ENCODE data around the gene EGF. TPM values are rescaled to one million over a fixed set of nuclear protein-coding genes. Genes with fewer than 3 reads are reported as not detected.

Gene EGF
- total RNA-seq, 1 experiment from 2014 or later = 1.5 TPM

DNA sequence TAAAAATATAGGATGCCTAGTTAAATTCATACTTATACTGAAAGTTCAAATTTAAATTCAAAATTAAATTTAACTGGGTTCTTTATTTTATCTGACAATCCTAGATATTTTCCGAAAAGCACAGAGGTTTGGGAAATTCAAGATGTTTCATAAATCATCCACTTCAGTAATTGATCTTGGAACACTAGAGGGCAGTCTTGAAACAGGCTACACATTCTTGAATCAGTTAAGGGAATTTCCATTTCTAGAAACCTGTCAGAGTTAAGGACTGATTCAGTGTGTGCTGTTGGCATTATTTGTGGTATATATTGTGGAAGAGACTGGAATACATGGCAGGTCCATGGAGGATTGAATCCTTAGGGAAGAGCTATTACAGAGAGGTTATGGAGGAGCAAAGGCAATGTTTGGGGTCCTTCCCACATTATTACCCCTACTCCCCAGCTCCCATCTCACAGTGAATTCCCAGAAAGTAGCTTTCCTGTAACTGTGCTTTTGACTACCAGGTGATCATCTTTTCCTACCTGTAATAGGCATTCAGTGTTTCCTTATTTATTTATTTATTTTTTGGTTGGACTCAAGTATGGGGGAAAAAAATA, 92.9 kb downstream of the EGF start:
- no peak overlapping the region for H2BK120ac ChIP-seq (ENCODE audit: low read depth, low read length, poor library complexity, severe bottlenecking)
- no peak overlapping the region for H2AFZ ChIP-seq (ENCODE audit: low read length)
- no peaks in the 10 kb centered on the region; the same call in 1 of the 2 replicates for H3K4me1 ChIP-seq (ENCODE audit: insufficient read depth, low read length)
- H3K23me2 ChIP-seq (ENCODE audit: insufficient read length, low read depth, low read length, poor library complexity, severe bottlenecking) = no peaks in the 10 kb centered on the region
- no peaks in the 10 kb centered on the region for H3K79me2 ChIP-seq (ENCODE audit: insufficient read depth, low read length)
- no peak overlapping the region for H3K9ac ChIP-seq (ENCODE audit: extremely low read depth, insufficient read length, low read length)
- no peaks in the 10 kb centered on the region for H3K9me3 ChIP-seq (ENCODE audit: control insufficient read depth, low read depth, low read length)
- H3K14ac ChIP-seq (ENCODE audit: insufficient read depth, low read length) = no peak overlapping the region
- no peak overlapping the region for H4K91ac ChIP-seq (ENCODE audit: insufficient read length, low read depth, low read length)
- H3K27ac Mint-ChIP-seq = no peak overlapping the region
- H3T11ph ChIP-seq (ENCODE audit: low read length) = no peak overlapping the region
- no peak for DNase-seq
- H3K23ac ChIP-seq (ENCODE audit: insufficient read length, low read depth, low read length) = no peak overlapping the region
- H3K9me3 Mint-ChIP-seq = no peaks in the 10 kb centered on the region
- H3K56ac ChIP-seq (ENCODE audit: insufficient read length, low read depth, low read length) = no peak overlapping the region
- no peak overlapping the region for H3K4me2 ChIP-seq (ENCODE audit: insufficient read depth, insufficient read length, low read length)
- H2AK5ac ChIP-seq (ENCODE audit: insufficient read length, low read length) = no peak overlapping the region
- peaks cover 3 to 4% of the 10 kb centered on the region in 2 experiments; a peak in 3 of 4 replicates for H3K4me1 Mint-ChIP-seq
- no peaks in the 10 kb centered on the region for H3K79me1 ChIP-seq (ENCODE audit: insufficient read depth, low read depth, low read length, poor library complexity, severe bottlenecking)
- H3K4me3 Mint-ChIP-seq = no peak overlapping the region
- H2BK20ac ChIP-seq (ENCODE audit: low read depth, low read length, poor library complexity, severe bottlenecking) = no peak overlapping the region
- no peaks in the 10 kb centered on the region for H3K27me3 Mint-ChIP-seq (ENCODE audit: low read depth)
- H4K5ac ChIP-seq (ENCODE audit: insufficient read length, low read depth, low read length) = no peak overlapping the region
- H3K36me3 Mint-ChIP-seq (ENCODE audit: insufficient read depth in 1 of 3, low read depth in 3 of 3) = no peaks in the 10 kb centered on the region
- no peak overlapping the region for H3K4ac ChIP-seq (ENCODE audit: low read depth, low read length)
- H4K8ac ChIP-seq (replicated peaks; ENCODE audit: insufficient read length, low read depth, low read length) = no peak overlapping the region
- no peak overlapping the region for H2BK12ac ChIP-seq (ENCODE audit: insufficient read length, low read depth, low read length)
- WGBS (ENCODE audit: extremely low coverage, insufficient read length, low lambda C conversion rate) = no CpG with 5 or more reads among the region's 1 CpG
- H3K18ac ChIP-seq (ENCODE audit: insufficient read length, low read depth, low read length) = no peak overlapping the region
- H2BK5ac ChIP-seq (ENCODE audit: insufficient read length, low read length) = no peak overlapping the region
- no peaks in the 10 kb centered on the region for H3K27me3 ChIP-seq (ENCODE audit: insufficient read depth, low read length)
- no peak overlapping the region for H2BK15ac ChIP-seq (ENCODE audit: low read depth, low read length)
- H4K20me1 ChIP-seq (ENCODE audit: control insufficient read depth, insufficient read depth, insufficient read length) = no peaks in the 10 kb centered on the region
- peak; percentile 81 for TF ChIP-seq CTCF (conservative IDR thresholded peaks at IDR 0.05)
- H3K27ac ChIP-seq (ENCODE audit: insufficient read length, low read depth, low read length) = no peak overlapping the region
